GM20431 (cell line): ENCODE results near the gene PIGO.

Source experiments
- in situ Hi-C: fragments of 300-500 bp; cut with MseI, MboI; formaldehyde crosslinking; loops from one replicate; pipeline ENCODE4 v1.15.0; 2020; ENCODE audit warnings: low sequenced_read_pairs; ENCODE audit not compliant: unreplicated experiment

PIGO gene

GRCh38 chr9:35107297-35108290 is 11.2 kb upstream of the PIGO start:
- in situ Hi-C loops = no loop called here

GRCh38 chr9:35106343-35106730 is 9.9 kb upstream of the PIGO start:
- in situ Hi-C loops = no loop called here

DNA sequence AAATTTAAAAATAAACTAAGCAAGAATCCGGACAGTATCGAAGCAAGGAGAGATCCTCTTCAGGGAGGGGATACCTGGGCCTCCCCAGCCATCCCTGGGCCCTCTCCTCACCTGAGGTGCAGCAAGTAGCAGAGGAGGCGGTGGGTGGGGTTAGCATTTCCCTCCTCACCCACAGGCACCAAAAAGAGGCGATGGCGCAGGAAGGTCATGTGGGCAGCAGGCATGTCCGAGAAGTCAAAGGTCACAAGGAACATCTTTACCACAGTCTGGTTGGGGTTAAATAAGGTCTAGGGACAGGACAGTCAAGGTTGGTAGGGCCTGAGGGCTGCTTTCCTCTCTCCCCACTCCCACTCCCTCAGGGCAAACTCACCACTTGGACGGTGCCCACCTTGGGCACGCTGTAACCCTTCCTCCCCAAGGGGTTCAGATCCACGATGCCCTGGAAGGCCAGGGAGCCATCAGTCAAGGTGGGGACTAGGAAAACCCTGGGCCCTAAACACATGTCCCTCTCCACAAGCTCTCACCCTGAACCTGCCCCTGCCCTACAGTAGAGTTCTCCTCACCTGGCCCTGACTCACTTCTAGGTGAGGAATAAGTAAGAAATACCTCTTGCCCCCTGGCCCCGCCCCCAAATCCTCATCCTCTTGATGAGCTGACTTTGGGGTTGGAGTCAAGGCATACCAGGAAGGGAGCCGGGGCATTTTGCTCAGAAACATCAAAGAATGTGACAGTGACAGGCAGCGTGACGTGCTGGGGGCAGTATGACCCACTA is 9.4 kb upstream of the PIGO start:
- in situ Hi-C loops = no loop called here

GRCh38 chr9:35105126-35105525 is 8.7 kb upstream of the PIGO start:
- in situ Hi-C loops = no loop called here

DNA sequence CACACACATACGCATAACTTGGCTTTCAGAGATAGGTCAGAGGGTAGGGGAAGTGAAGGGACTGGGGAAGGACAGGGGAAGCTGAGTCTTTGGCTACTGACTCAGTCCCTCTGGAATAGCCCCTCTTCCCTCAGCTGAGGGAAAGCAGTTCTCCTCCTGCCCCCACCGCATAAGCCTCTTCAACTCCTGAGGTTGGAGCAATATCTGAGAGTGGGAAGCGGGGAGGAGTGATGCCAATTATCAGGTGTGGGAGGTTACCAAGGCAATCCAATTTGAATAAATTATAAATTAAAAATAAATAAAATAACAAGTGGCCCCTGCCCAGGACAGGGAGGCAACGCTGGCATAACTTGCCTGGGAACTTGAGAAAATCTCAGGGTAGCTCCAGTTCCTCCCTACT is 8.2 kb upstream of the PIGO start:
- in situ Hi-C loops = no loop called here

DNA sequence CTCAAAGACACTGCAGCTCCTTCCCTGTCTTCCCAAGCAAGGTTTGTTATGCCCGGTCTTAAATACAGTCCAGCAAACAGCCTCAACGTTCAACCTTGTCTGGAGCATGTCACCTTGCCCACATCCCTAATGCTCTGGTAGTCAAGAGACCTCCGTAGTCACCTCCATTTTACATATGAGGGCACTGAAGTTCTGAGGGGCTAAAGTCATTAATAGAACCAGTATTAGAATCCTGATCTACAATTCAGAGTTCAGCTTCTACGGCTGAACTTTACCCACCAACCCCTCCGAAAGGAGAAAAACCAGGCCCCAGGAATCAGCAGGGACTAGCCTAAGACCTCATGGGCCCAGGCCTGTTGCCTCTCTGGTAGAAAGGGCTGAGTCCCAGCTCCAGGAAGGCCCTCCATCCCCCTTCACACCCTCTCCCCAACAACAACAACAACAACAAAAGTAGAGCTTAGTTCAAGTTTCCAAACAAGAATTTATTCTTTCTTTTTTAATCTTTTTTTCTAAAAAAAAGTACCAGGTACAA is 7.3 kb upstream of the PIGO start:
- in situ Hi-C loops = no loop called here

DNA sequence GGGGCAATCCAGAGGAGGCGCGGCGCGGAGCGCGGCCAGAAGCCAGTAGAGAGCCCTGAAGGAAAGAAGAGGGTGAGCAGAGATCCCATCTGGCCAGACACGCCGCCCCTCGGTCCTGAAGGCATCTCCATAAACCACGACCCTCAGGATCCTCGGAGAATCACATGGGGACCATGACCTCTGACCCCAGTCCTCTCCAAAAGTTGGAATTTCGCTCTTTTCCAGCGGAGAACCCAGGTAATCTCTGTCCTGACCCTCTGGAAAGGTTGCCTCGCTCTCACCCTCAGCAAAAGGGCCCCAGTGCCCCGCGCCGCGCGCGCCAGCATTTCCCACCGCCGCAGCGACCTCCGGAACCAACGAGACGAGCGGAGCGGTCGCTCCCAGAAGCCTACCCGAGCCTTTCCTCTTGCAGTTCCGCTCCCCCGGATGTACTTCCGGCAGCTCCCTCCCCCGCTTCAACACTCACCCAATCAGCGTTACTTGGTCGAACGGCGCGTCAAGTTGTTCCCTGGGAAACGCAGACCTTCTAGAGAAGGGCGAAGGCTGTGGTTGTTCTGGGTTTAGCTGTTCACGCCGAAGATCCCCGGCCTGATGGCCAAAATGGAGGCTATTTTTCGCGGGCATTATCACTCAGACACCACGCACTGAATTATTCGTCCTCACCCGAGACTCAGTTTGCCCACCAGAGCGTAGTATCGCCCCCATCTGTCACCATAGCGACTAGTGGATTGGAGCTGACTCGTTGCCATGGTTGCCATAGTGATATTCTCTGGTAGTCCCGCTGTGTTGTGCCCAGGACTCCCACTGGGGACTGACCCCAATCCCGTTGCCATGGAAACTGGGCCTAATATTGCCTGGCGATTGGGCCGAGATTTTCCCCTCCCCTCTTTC is 6.6 kb upstream of the PIGO start, which contains the start of gene STOML2:
Gene STOML2 (minus strand): TSS at position 363 of the 891 bp plus-strand sequence. CDS start 37 bp downstream, at position 326.
- in situ Hi-C loops = no loop called here

DNA sequence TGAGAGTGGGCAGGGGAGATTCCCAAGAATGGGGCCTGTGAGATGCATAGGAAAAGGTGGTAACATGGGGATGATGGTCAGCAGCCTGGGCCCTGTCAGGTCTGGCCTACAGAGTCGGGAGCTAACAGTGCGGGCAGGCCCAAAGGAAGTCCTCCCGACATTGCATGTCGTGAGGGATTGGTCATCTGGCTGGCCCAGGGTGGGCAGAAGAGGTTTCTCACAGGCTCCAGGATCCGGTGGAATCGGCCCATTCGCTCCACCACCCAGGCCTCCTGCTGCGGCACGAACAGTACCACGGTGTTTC is 6.0 kb upstream of the PIGO start:
- in situ Hi-C loops = no loop called here

DNA sequence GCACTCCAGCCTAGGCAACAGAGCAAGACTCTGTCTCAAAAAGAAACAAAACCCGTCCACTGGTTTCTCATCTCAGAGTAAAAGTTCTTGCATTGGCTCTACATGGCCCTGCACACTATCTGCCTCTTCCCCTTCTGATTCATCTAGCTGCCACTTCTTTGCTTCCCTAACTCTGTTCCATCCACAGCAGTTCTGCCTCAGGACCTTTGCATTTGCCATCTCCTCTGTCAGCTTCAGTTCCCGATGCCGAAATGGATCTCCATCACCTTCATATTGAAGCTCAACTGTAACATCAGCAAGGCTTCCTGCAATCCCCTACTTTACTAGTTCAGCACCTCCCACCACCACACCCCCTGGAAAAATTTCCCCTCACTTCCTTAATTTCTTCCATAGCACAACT is 1.2 kb upstream of the PIGO start:
- in situ Hi-C loops = no loop called here

GRCh38 chr9:35091536-35091935 is 4.9 kb downstream of the PIGO start:
- in situ Hi-C loops = no loop called here

DNA sequence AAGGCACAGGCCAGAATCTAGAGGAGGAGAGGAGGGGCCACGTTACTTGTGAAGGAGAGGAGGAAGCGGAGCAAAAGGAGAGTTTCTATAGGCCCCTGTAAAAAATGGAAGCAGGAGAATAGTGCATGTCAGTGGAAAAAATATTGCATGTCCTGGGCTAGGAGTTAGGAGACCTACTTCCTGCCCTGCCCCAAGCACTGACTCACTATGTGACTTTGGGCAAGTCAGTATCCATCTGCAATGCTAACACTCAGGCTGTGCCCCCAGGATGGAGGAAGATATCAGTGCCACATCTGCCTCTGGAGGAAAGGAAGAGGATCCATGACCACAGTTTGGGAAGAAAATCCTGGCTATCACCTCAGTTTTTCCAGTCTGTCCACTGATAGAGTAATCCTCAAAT is 7.0 kb downstream of the PIGO start:
- in situ Hi-C loops = no loop called here

DNA sequence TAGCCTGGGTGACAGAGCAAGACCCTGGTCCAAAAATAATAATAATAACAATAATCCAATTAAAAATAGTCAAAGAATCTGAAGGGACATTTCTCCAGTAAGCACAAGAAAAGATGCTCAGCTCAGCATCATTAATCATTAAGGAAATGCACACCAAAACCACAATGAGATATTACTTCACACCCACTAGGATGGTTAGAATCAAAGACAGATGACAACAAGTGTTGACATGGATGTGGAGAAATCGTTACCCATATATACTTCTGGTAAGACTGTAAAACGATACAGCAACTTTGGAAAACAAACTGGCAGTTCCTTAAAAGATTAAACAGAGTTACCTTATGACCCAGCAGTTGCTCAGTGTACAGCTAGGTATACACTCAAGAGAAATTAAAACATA is 11.3 kb downstream of the PIGO start:
- in situ Hi-C loops = no loop called here

- in situ Hi-C loops = no loop called here
Measured at GRCh38 chr9:35079426-35080341, 16.7 kb downstream of the PIGO start, which contains the start of gene FANCG. FANCG (minus strand) TSS chr9:35079942; CDS start chr9:35079524, 418 bp downstream.

GRCh38 chr9:35079041-35079425 is 17.4 kb downstream of the PIGO start:
- in situ Hi-C loops = no loop called here

DNA sequence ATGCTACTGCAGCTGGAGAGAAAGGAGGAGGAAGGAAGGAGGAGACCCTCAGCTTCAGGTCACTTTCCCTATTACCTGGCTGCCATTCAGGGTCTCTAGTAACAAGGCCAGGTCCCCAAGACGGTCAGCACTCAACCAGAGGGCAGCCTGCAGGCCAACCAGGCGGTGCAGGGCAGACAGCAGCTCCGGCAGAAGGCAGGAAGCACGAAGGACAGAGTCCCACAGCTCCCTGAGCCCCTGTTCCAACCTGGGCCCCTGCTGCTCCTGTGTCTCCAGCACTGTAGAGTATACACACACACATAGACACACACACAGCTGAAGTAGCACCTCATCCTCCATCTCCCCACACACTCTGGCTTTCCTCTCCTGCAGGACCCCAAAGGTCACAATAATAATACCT is 18.3 kb downstream of the PIGO start:
- in situ Hi-C loops = no loop called here

DNA sequence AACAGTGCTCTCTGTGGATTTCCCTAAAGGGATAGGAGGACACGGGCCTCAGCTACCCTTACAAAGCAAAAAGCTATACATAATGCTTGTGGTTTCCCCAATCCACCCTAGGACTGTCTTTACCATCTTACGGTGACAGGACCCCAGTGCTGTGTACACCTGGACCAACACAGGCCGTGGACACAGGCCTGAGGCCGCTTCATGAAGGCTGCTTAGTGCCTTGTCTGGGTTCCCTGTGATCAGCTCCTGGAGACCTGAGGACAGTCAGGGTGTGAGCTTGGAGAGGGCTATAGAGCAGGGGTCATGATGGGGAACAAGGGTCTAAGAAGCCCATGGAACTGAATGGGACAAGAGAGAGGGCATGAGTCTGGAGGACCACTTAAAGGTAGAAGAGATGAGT is 19.5 kb downstream of the PIGO start:
- in situ Hi-C loops = no loop called here

DNA sequence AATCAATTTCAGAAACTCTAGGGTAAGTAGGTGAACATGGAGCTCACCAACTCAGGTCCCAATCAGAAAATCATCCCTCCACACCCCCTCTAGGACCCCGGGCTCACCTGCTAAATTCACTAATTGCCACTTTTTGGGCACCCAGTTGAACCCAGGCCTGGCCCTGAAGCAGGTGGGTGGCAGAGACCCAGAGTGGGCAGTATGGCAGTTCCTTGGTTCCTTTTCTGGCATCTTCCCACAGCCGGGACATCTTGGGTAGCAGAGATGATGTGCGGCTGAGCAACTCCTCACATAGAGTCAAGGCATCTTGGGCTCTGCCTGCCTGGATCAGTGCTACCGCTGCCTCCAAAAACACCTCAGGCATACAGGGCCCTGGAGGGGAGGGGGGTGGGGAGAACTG is 21.0 kb downstream of the PIGO start:
- in situ Hi-C loops = no loop called here

DNA sequence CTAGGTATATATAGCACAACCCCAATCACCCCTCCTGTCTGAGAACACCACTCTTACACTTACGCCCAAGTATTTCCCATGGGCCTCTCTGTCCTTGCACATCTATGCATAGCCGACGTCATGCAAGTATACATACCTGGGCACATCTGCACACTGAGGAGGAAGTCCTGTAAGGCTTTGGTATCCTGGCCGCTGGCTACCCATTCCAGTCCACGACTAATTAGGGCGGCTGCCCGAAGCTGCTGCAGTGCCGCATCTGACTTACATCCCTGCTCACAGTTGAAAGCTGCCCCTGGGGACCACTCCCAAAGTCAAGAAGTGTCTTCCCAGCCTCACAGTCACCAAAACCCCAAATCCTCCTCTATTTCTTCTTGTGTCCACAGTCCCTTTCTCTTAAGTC is 21.6 kb downstream of the PIGO start:
- in situ Hi-C loops = no loop called here

DNA sequence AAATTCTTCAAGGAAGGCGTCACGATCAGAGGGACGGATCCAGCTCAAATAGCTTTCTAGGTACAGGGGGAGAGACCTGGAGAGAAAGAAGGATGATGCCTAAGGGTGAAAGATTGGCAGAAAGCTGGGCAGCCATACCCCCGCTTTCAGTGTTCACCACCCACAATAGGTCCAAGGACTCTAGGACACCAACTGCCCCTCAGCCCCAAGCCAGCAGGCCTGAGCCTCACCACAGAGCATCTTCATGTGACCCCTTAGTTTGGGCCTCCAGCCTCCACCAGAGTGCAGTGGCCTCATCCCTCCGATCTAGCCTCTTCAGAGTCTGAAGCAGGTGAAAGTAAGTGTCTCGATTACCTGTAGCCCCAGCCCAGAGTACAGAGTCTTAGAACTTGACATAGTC is 22.2 kb downstream of the PIGO start:
- in situ Hi-C loops = no loop called here
